GM19463 (cell line): ENCODE results near the gene THBS3.
"Not testable (repeated sequence)": the region's sequence is repeated elsewhere in the genome, so short reads cannot be mapped to it uniquely, and the experiment has no call there.

Experiments
- ATAC-seq: cut with Tn5 transposase; IDR thresholded peaks from one replicate; pipeline ENCODE4 v1.9.1; 2021; ENCODE audit warnings: mild to moderate bottlenecking, moderate library complexity; ENCODE audit not compliant: unreplicated experiment

Gene THBS3

DNA sequence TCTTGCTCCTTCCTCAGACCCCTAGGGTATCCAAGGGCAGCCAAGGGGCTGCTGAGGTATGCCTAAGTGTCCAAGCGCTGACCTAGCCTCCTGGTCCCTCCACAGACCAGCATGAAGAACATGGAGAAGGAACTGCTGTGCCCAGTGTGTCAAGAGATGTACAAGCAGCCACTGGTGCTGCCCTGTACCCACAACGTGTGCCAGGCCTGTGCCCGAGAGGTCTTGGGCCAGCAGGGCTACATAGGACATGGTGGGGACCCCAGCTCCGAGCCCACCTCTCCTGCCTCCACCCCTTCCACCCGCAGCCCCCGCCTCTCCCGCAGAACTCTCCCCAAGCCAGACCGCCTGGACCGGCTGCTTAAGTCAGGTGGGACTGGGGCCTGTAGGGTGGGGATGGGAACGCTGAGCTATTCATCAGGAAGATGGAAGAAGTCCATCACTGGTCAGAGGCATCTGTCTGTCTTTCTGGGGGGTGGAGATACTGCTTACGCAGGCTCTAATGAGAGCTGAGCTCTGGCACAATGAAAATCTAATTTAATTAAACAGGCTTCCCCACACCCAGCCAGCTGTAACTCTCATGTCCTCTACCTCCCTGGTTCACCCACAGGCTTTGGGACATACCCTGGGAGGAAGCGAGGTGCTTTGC lies 32.3 kb downstream of the THBS3 start:
- ATAC-seq = no peak

- no peak for ATAC-seq
Observed at GRCh38 chr1:155174324-155175280, 33.1 kb downstream of the THBS3 start.

DNA sequence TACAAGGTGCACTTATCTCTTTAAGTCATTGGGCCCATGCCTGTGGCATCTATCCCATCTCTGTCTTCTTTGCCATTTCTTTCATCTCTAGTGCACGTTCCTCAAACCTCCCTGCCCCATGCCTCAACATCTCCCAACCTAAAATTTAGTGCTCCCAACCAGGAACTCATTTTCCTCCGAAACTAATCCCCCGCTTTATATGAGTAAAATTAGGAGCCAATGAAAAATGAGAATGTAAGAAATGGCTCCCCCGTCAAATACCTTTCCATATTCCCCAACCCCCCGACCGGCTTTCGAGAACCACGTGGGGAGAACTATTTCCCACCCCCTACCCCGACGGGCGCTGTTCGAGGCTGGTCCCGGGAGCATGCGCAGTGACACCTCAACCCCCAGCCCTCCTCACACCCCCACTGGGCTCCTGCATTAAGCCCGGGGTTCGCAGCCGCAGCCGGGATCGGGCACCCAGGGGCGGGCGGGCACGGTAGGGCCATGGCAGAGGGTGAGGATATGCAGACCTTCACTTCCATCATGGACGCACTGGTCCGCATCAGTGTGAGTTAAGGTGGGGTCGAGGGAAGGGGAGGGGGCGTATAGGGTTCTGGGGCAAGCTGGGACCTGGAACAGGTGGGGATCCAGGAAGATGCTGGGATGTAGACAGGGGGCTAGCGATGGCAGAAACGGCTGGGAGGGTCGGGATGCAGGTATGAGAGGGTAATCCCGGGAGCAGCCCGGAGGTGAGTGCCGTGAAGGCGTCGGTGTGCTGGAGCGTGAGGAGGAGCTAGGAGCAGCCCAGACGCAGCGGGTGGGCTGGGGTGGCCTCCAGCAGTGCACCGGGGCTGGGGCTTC lies 34.0 kb downstream of the THBS3 start, which contains the start of gene TRIM46:
TSS of gene TRIM46 (plus strand) at position 372 of the 846 bp plus-strand sequence. CDS start at position 490, 118 bp downstream.
- ATAC-seq = no peak

- ATAC-seq = peak; percentile 73
Observed at GRCh38 chr1:155172732-155173477, 34.8 kb downstream of the THBS3 start, which contains the start of gene KRTCAP2. Gene KRTCAP2, minus strand, starts transcription at chr1:155173304. Its CDS starts 80 bp downstream, at chr1:155173224.

DNA sequence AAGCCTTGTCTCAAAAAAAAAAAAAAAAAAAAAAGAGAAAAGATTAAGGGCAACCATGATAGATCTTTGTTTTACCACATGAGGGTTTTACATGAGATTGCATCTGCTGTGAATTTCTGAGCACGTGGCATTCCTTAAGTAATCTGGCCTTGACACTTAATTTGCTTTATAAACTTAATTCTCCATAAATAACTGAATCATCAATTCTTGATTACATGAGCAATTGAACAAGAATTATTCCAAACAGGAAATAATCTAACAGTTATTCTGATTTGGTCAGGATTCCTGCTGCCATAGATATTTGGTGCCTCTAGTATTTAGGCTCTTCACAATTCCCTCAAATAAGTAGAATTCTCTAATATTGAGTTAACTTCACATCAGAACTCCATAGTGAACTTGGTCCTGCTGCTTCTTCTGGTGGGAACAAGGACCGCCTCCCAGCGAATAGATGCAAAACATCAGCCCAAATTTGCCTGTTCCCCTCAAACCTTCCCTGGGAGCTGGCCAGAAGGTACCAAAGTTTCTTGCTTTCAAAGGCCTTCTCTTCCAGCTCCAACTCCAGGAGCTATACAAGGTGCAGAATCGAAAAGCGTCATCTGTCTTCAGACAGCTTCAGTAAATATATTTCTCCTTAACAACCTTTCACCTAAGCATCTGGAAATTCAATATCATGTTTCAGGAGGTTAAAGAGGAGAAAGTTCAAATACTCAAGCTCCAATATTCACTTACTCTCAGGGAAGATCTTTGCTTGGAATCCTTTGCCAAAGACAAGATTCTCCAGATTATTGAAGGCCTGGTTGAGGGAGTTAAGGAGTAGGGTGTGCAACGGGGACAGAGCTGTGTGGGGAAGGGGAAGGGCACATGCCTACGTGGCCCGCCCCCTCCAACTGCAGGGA lies 35.6 kb downstream of the THBS3 start:
- peak; percentile 19 for ATAC-seq

- no peak for ATAC-seq
Observed at GRCh38 chr1:155170806-155171205, 36.9 kb downstream of the THBS3 start.

- no peak for ATAC-seq
Observed at GRCh38 chr1:155170101-155170785, 37.5 kb downstream of the THBS3 start.

- no peak for ATAC-seq
Observed at GRCh38 chr1:155169541-155169940, 38.2 kb downstream of the THBS3 start.

DNA sequence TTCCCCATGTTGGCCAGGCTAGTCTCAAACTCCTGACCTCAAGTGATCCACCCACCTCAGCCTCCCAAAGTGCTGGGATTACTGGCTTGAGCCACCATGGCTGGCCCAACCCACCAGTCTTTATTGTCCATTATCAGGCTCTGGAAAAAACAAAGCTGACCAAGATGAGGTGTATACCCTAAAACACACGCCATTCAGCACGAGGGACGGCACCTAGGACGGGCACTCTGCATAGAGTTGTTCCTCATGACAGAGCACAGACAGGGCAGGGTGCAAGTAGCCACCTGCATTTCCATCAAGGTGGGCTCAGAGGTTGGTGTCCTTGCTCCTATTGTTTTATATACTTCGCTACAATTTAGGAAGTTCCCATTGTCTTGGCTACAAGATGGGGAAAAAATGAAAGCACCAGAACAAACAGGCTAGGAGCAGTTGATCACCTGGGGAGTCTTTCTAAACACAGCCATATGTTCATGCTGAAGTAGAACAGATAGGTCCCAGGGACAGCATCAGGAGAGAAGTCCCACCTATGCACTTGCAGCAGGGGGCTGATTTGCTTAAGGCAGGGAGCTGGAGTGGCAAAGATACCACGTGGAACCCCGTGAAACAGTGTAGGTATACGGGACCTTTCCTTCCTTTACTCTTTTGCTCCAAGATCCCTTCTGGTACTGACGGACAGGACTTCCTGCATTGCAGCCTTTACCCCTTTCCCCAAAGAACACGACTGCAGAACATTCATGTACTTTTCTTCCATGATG lies 39.1 kb downstream of the THBS3 start:
- ATAC-seq = no peak

GRCh38 chr1:155168105-155168445 lies 39.6 kb downstream of the THBS3 start:
- ATAC-seq = not testable (repeated sequence)

DNA sequence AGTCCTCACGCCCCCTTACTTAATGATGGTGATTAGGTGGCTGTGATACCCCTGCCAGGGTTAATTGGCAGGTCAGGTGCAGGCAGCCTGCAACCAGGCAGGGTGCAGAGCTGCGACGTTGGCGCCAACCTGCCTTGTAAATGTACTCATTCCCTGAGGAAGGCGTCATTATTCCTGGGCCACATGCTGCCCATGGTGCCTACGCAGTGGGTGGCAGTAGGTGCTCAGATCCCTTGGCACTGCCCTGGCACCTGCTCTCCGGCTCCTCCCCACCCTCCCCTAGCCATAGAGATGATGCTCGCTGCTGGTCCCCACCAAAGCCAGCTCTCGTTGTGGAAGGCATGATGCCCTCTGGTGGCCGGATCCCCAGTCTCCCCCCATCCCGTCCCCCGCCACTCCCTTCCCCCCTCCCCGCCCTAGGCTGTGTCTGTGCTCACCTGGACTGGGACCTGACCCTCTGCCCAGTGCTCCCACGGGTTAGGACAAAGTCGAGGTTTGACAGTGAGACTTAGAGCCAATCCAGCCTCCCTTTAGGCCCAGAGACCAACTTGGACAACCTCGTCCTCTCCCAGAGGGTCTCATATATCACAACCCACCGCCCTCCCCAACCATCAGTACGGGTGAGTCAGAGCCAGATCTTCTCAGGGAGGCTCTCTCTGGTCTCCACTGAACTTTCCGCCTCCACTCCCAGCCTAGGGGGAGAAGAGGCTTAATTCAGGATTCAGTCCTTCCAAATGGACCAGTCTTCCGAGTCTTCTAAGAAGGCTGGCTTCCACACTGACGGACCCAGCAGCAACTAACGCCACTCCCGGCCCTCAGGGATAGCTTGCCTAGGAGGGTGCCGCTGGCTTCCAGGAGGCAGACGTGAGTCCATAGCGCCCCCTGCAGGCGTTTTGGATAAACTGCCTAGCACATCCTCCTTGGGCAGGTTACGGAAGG lies 40.3 kb downstream of the THBS3 start:
- peak; percentile 41 for ATAC-seq

DNA sequence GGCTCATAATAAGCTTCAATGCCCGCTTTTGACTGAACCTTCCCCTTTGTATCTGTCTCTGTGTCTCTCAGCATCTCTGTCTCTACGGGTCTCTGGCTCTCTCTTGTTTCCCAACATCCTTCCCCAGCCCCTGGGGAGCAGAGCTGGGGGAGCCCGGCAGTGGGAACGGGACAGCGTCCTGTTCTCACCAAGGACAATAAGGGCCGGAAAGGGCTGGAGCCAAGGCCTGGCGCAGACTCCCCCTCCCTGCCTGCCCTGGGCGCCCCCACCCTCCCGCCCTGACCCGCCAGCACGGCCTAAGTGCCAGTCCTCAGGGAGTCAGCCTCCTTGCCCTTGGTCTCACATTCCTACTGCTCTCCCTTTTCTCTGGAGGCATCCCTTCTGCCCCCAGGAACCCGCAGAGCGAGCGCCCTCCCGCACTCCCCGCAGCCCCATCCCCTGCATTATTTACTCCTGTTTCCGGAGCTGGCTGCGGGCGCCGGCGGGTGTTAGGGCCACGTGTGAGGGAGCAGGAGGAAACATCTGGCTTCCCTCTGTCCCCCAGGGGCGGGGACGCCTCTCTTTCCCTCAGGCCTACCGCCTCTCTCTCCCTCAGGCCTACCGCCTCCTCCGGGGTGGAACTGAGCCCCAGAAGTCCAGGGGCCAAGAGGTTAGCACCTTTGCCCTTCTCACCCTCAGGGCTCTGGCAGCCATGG lies 41.1 kb downstream of the THBS3 start:
- ATAC-seq = no peak

DNA sequence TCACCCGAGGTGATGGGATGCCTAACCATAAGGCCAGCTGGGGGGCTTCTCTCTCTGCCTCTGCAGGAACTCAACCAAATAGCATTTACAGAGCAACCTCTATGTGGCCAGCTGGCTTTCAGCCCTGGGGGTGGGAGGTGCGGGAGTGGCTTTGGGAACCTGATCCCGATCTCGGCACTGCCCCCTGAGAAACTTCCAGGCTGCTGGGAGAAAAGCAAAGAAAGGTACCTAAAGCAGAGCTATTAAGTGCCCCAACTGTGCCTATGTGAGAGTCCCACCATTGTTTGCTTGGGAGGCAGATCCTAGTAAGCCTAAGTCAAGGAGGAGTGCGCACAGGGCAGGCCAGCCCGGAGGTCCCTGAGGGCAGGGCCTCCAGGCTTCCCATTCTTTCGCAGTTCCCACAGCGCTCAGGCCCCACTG lies 41.6 kb downstream of the THBS3 start:
- ATAC-seq = no peak

DNA sequence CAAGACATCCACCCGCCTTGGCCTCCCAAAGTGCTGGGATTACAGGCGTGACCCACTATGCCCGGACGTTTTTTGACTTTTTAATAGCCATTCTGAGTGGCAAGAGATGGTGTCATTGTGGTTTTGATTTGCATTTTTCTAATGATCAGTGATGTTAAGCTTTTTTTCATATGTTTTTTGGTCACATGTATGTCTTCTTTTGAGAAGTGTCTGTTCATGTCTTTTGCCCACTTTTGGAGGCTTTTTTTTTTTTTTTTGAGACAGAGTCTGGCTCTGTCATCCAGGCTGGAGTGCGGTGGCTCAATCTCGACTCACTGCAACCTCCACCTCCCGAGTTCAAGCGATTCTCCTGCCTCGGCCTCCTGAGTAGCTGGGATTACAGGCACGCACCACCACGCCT lies 43.1 kb downstream of the THBS3 start:
- not testable (repeated sequence) for ATAC-seq

DNA sequence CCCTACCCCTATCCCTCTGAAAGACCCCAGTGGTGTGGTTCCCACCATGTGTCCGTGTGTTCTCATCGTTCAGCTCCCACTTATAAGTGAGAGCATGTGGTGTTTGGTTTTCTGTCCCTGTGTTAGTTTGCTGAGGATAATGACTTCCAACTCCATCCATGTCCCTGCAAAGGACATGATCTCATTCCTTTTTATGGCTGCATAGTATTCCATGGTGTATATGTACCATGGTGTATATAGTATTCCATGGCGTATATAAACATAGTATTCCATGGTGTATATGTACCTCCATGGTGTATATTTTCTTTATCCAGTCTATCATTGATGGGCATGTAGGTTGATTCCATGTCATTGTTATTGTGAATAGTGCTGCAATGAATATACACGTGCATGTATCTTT lies 43.9 kb downstream of the THBS3 start:
- ATAC-seq = not testable (repeated sequence)

DNA sequence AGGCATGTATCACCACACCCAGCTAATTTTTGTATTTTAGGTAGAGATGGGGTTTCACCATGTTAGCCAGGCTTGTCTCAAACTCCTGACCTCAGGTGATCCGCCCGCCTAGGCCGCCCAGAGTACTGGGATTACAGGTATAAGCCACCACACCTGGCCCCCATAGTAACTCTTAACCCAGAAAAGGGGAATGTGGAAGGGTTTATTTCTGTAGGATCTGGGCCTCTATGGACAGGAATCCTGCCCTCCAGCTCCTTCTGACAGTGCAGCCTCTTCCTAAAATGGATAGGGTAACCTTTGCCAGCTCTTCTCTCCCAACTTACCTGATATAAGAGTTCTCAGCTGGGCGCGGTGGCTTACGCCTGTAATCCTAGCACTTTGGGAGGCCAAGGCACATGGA lies 45.1 kb downstream of the THBS3 start:
- not testable (repeated sequence) for ATAC-seq
